Tracheal epithelial cell (primary cell): Measurements from ENCODE around the gene CMC1. TPM values are rescaled to one million over a fixed set of nuclear protein-coding genes. Genes with fewer than 3 reads are reported as not detected.

Source experiments
- total RNA-seq: library from RNA; depleted of rRNA; stranded (reverse); fragments of >200 nt; gene quantifications from 2 replicates; pipeline ENCODE4 v1.2.1, GENCODE V29; 2014

The CMC1 gene
- total RNA-seq = 2.1 and 2.9 TPM in 2 replicates

GRCh38 chr3:28241221-28242160, at the start of gene CMC1:
Gene CMC1, plus strand, starts transcription at chr3:28241619. Its CDS starts 175 bp downstream, at chr3:28241794.

GRCh38 chr3:28348629-28349468, 107.4 kb downstream of the CMC1 start, which contains the start of the genes AZI2 and ZCWPW2:
Gene AZI2, minus strand, starts transcription at chr3:28348824. Its CDS starts 8,207 bp downstream, at chr3:28340617.
Gene ZCWPW2, plus strand, starts transcription at chr3:28348721. Its CDS starts 64,348 bp downstream, at chr3:28413069.

Other genes with a start within 250 kb of the CMC1 start
- gene ZCWPW2, start 107.1 kb downstream of the CMC1 start, total RNA-seq = 0.21 and 0.24 TPM in 2 replicates
- gene AZI2, start 107.2 kb downstream of the CMC1 start, total RNA-seq = 57.3 and 64.1 TPM in 2 replicates